GM12878 (cell line): ENCODE data around the gene DHRS7B. TPM values are rescaled to one million over a fixed set of nuclear protein-coding genes. Genes with fewer than 3 reads are reported as not detected.
A peak's percentile ranks its signal among the peaks of the same experiment; 100 is the strongest.

Experiments
- ATAC-seq: fragments of 200-7000 bp; cut with Tn5 transposase; 3 replicates; pipeline ENCODE4 v1.9.1; 2020; ENCODE audit warnings: mild to moderate bottlenecking, moderate library complexity
- BruUV-seq: library from RNA; stranded (reverse); fragments of 400-500 nt; replicated peaks from 2 replicates; lab custom pipeline; 2021; lab: Mats Ljungman, UMichigan
- CTCF ChIA-PET: fragments of 300-600 bp; sonication (Branson Sonifier 250); formaldehyde crosslinking; extraction: SDS; loops from one replicate; lab custom pipeline; 2021; ENCODE audit warnings: inconsistent platforms; lab: Yijun Ruan, JAX
- POLR2A ChIA-PET: fragments of 350-600 bp; formaldehyde crosslinking; extraction: SDS; loops from one replicate; lab custom pipeline; 2021; ENCODE audit warnings: inconsistent platforms; lab: Charles Lee
- RAD21 ChIA-PET: fragments of 300-600 bp; sonication (Branson Sonifier 250); formaldehyde crosslinking; loops from one replicate; lab custom pipeline; 2023; ENCODE audit warnings: antibody characterized with exemption; ENCODE audit not compliant: unreplicated experiment; lab: Charles Lee
- SMC1A ChIA-PET: fragments of 300-600 bp; sonication (Branson Sonifier 250); formaldehyde crosslinking; loops from one replicate; lab custom pipeline; 2023; ENCODE audit not compliant: unreplicated experiment, uncharacterized antibody; lab: Charles Lee
- DNase-seq: peaks from one replicate; pipeline ENCODE4 v3.0.0-alpha.2; 2011; ENCODE audit warnings: low read depth, low spot score
- FAIRE-seq: peaks from 3 replicates; lab custom pipeline; 2011; peaks lifted over from hg19 to GRCh38; lab: Jason Lieb, UNC
- H2AFZ ChIP-seq: 2 replicates; pipeline ENCODE4 v1.6.0; 2011; ENCODE audit warnings: low read depth, low read length, control low read depth; ENCODE audit not compliant: control insufficient read depth
- H3K27ac ChIP-seq: 2 replicates; pipeline ENCODE4 v1.5.1; 2011; ENCODE audit warnings: control low read depth; ENCODE audit not compliant: control insufficient read depth, insufficient read depth
- H3K27me3 ChIP-seq, 2 experiments: replicated peaks in 1 of 2; 2 replicates each; pipeline versions ENCODE4 v1.6.0 to v1.6.1; 2011; ENCODE audit warnings: low read length in 1 of 2; ENCODE audit not compliant: control insufficient read depth in 2 of 2, insufficient read depth in 2 of 2
- H3K36me3 ChIP-seq, 2 experiments: 2 replicates each; pipeline ENCODE4 v1.5.1; 2011; ENCODE audit warnings: low read length in 1 of 2; ENCODE audit not compliant: control insufficient read depth in 2 of 2, insufficient read depth in 2 of 2
- H3K4me1 ChIP-seq: 2 replicates; pipeline ENCODE4 v1.6.1; 2011; ENCODE audit warnings: mild to moderate bottlenecking, low read length, moderate library complexity, mixed read lengths; ENCODE audit not compliant: control insufficient read depth, insufficient read depth
- H3K4me2 ChIP-seq: 2 replicates; pipeline ENCODE4 v1.6.0; 2011; ENCODE audit warnings: control low read depth; ENCODE audit not compliant: control insufficient read depth, insufficient read depth
- H3K4me3 ChIP-seq: fragments of 200-600 bp; sonication (generic); 2 replicates; pipeline ENCODE4 v1.5.1; 2016
- H3K79me2 ChIP-seq: 2 replicates; pipeline ENCODE4 v1.6.0; 2011; ENCODE audit warnings: low read length; ENCODE audit not compliant: control insufficient read depth, insufficient read depth
- H3K9ac ChIP-seq: 2 replicates; pipeline ENCODE4 v1.8.0; 2011; ENCODE audit warnings: low read length, control low read depth, mixed read lengths; ENCODE audit not compliant: control insufficient read depth, insufficient read depth
- H3K9me3 ChIP-seq: replicated peaks from 3 replicates; pipeline ENCODE4 v1.5.1; 2011; ENCODE audit warnings: mild to moderate bottlenecking, low read length; ENCODE audit not compliant: control insufficient read depth, insufficient read depth
- H4K20me1 ChIP-seq: 2 replicates; pipeline ENCODE4 v1.6.0; 2011; ENCODE audit not compliant: control insufficient read depth, insufficient read depth
- ATF7 ChIP-seq: fragments of 450-650 bp; IDR thresholded peaks from 2 replicates; pipeline ENCODE4 v1.6.1; 2016; ENCODE audit warnings: low read depth, mild to moderate bottlenecking
- BMI1 ChIP-seq: fragments of 450-650 bp; IDR thresholded peaks from 2 replicates; pipeline ENCODE4 v1.6.1; 2016; ENCODE audit warnings: mild to moderate bottlenecking, moderate library complexity, borderline replicate concordance
- CREM ChIP-seq: IDR thresholded peaks from 2 replicates; pipeline ENCODE4 v1.6.1; 2014; ENCODE audit warnings: antibody characterized with exemption, low read depth
- DPF2 ChIP-seq: fragments of 450-650 bp; IDR thresholded peaks from 2 replicates; pipeline ENCODE4 v1.6.1; 2017; ENCODE audit warnings: mild to moderate bottlenecking
- MTA2 ChIP-seq: fragments of 450-650 bp; IDR thresholded peaks from 2 replicates; pipeline ENCODE4 v1.6.1; 2016; ENCODE audit warnings: low read depth, mild to moderate bottlenecking, moderate library complexity
- POLR2A ChIP-seq: IDR thresholded peaks from 2 replicates; pipeline ENCODE4 v1.6.1; 2011; ENCODE audit warnings: low read depth, mild to moderate bottlenecking, low read length
- POLR2AphosphoS2 ChIP-seq: IDR thresholded peaks from 2 replicates; pipeline ENCODE4 v1.6.1; 2011; ENCODE audit warnings: low read depth, mild to moderate bottlenecking, low read length, improper control_type of control experiment, moderate library complexity
- SKIL ChIP-seq: fragments of 450-650 bp; IDR thresholded peaks from 2 replicates; pipeline ENCODE4 v1.6.1; 2017; ENCODE audit warnings: mild to moderate bottlenecking, low read depth, inconsistent platforms; ENCODE audit not compliant: poor library complexity, severe bottlenecking
- SUZ12 ChIP-seq: fragments of 200-600 bp; sonication (generic); IDR thresholded peaks from one replicate; pipeline ENCODE4 v1.6.1; 2018; ENCODE audit warnings: antibody characterized with exemption, mild to moderate bottlenecking; ENCODE audit not compliant: unreplicated experiment
- USF1 ChIP-seq: IDR thresholded peaks from 2 replicates; pipeline ENCODE4 v1.6.1; 2011; ENCODE audit warnings: borderline replicate concordance, low read depth, mild to moderate bottlenecking, moderate library complexity, mixed read lengths, low read length; ENCODE audit not compliant: insufficient read depth; ENCODE audit errors: extremely low read length
- WGBS: methylation state at CpG from one replicate; pipeline ENCODE4 v1.1.6; 2016; ENCODE audit warnings: low lambda C conversion rate; ENCODE audit not compliant: insufficient replicate concordance, insufficient coverage; ENCODE audit errors: missing lambda C conversion rate; 5-methylcytosine and 5-hydroxymethylcytosine counted together
- in situ Hi-C: fragments of 300-500 bp; cut with MboI; formaldehyde crosslinking; loops from 9 replicates; pipeline ENCODE4 v1.14.3; 2018; ENCODE audit warnings: mixed read lengths
- intact Hi-C: fragments of 100-400 bp; cut with micrococcal nuclease; formaldehyde crosslinking; loops from one replicate; pipeline ENCODE4 v1.14.2; 2022; ENCODE audit not compliant: unreplicated experiment
- polyA plus RNA-seq, 11 experiments: library from polyadenylated mRNA; depleted of rRNA in 4 of 11; unstranded in 6 of 11; stranded (reverse) in 5 of 11; fragments of >200 nt; fragmentation: Nextera tagmentation in 4 of 11; fragmentation: Illumina TruSeq in 1 of 11; extraction: Ambion mirVana in 4 of 11; extraction: Trizol in 1 of 11; gene quantifications; 1 replicate in 1 of 11; 2 replicates in 10 of 11; pipeline versions ENCODE4 v1.2.1 to v1.2.3, GENCODE V29; 2011 to 2016; ENCODE audit warnings: inconsistent platforms in 2 of 11, missing spikeins in 2 of 11, low read depth in 1 of 11
- total RNA-seq, 4 experiments: library from RNA; depleted of rRNA in 3 of 4; stranded (reverse); fragments of >200 nt in 3 of 4; fragmentation: Illumina TruSeq in 1 of 4; extraction: Trizol in 1 of 4; gene quantifications; 2 replicates each; pipeline versions ENCODE4 v1.2.1 to v1.2.3, GENCODE V29; 2013 to 2021
- TF ChIP-seq, protein P1 (sequence below): fragments of 450-650 bp; IDR thresholded peaks from 2 replicates; pipeline ENCODE4 v1.6.1; 2017; ENCODE audit warnings: mild to moderate bottlenecking, moderate library complexity

Gene DHRS7B
- total and polyA plus RNA-seq, 10 of the 15 experiments (the other 5 are each of a cell fraction or from before 2014, with no cell fraction given): 11.1 to 35.6 (median 23.0) TPM

DNA sequence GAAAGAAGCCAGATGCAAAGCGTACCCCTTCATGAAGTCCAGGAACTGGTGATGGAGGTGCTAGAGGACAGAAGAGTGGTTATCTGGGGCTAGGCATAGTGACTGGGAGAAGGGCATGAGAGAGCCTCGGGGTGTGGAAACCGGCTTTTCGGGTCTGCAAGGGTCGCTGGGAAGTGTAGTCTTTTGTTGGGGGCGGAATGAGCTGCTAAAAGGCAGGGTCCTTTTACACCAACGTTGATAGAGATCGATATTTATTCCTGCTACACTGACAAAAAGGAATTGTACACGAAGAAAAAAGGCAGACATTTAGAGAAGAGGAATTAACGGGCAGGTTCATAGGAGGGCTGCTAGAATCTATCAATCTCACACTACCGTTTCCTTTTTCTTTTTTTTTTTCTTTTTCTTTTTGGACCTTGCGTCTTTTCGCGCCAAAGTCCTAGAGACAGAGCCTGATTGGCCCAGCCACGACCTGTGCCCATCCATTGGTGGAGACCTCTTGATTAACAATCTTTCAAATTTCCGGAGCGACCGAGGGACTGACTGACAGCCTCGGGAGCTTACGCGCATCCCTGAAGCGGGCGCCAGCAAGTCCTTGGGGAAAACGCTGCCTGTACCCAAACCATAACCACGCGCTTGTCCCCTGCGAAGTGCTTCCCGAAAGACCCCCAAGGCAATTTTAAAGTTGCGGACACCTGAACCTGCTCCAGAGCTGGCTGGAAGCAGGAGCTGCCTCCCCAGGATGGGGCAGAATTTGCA lies 27.7 kb upstream of the DHRS7B start (continued):
- TF ChIP-seq, protein P1, sequence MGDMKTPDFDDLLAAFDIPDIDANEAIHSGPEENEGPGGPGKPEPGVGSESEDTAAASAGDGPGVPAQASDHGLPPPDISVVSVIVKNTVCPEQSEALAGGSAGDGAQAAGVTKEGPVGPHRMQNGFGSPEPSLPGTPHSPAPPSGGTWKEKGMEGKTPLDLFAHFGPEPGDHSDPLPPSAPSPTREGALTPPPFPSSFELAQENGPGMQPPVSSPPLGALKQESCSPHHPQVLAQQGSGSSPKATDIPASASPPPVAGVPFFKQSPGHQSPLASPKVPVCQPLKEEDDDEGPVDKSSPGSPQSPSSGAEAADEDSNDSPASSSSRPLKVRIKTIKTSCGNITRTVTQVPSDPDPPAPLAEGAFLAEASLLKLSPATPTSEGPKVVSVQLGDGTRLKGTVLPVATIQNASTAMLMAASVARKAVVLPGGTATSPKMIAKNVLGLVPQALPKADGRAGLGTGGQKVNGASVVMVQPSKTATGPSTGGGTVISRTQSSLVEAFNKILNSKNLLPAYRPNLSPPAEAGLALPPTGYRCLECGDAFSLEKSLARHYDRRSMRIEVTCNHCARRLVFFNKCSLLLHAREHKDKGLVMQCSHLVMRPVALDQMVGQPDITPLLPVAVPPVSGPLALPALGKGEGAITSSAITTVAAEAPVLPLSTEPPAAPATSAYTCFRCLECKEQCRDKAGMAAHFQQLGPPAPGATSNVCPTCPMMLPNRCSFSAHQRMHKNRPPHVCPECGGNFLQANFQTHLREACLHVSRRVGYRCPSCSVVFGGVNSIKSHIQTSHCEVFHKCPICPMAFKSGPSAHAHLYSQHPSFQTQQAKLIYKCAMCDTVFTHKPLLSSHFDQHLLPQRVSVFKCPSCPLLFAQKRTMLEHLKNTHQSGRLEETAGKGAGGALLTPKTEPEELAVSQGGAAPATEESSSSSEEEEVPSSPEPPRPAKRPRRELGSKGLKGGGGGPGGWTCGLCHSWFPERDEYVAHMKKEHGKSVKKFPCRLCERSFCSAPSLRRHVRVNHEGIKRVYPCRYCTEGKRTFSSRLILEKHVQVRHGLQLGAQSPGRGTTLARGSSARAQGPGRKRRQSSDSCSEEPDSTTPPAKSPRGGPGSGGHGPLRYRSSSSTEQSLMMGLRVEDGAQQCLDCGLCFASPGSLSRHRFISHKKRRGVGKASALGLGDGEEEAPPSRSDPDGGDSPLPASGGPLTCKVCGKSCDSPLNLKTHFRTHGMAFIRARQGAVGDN: no peak
- TF ChIP-seq ATF7: peak; percentile 40; the same call in 1 of the 2 replicates
- no peak for TF ChIP-seq USF1

- Histone ChIP-seq H3K4me2 (no peak overlapping the region), H3K4me3 (no peak overlapping the region), H3K79me2 (no peaks in the 10 kb centered on the region), H2AFZ (no peak overlapping the region), H3K9ac (no peak overlapping the region; the same call in 1 of the 2 replicates), H4K20me1 (no peaks in the 10 kb centered on the region), H3K9me3 (no peaks in the 10 kb centered on the region), H3K27me3 (no peaks in the 10 kb centered on the region), H3K27ac (no peak overlapping the region), H3K4me1 (no peaks in the 10 kb centered on the region; the same call in 1 of the 2 replicates), H3K36me3 (no peaks in the 10 kb centered on the region)
- ATAC-seq (no peak), FAIRE-seq (no peak), DNase-seq (no peak)
- 16% methylated on average over 2 of the region's 2 CpGs for WGBS
- ChIA-PET RAD21 (interaction anchor here (0.6 to 2.0 kb wide), 3 partner anchors 57 to 429 kb away, joined by 3 to 22 read pairs (median 4); partner anchors contain the start of gene USP22), SMC1A (interaction anchor here (0.8 to 2.8 kb wide), 4 partner anchors 9 to 62 kb away, joined by 3 to 25 read pairs (median 5); no protein-coding TSS in a partner anchor), POLR2A (interaction anchor here (2.3 kb wide), 1 partner anchor 64 kb away, joined by 8 read pairs; no protein-coding TSS in a partner anchor), CTCF (interaction anchor here (1.1 to 2.8 kb wide), 9 partner anchors 8 to 176 kb away, joined by 3 to 32 read pairs (median 7); partner anchors contain the start of gene USP22)
- intact Hi-C loops (no loop called here), in situ Hi-C loops (no loop called here)
- BruUV-seq: no TSS peak
- TF ChIP-seq CREM: no peak
- no peak for TF ChIP-seq DPF2
- TF ChIP-seq MTA2: no peak
- TF ChIP-seq POLR2A: no peak
- TF ChIP-seq POLR2AphosphoS2: no peak
- no peak for TF ChIP-seq SKIL
- no peak for TF ChIP-seq BMI1
- no peak for TF ChIP-seq ATF7
- TF ChIP-seq SUZ12: no peak
Measured at GRCh38 chr17:21100636-21101035, 26.1 kb upstream of the DHRS7B start.
